Right forelimb (tissue), 1 donor: ENCODE data around the gene FBN1.

ENCODE experiments used
- DNase-seq: peaks from one replicate; pipeline ENCODE4 v3.0.0-alpha.2; 2018

FBN1 gene

GRCh38 chr15:48388910-48389309 lies 256.6 kb downstream of the FBN1 start:
- DNase-seq: no peak

DNA sequence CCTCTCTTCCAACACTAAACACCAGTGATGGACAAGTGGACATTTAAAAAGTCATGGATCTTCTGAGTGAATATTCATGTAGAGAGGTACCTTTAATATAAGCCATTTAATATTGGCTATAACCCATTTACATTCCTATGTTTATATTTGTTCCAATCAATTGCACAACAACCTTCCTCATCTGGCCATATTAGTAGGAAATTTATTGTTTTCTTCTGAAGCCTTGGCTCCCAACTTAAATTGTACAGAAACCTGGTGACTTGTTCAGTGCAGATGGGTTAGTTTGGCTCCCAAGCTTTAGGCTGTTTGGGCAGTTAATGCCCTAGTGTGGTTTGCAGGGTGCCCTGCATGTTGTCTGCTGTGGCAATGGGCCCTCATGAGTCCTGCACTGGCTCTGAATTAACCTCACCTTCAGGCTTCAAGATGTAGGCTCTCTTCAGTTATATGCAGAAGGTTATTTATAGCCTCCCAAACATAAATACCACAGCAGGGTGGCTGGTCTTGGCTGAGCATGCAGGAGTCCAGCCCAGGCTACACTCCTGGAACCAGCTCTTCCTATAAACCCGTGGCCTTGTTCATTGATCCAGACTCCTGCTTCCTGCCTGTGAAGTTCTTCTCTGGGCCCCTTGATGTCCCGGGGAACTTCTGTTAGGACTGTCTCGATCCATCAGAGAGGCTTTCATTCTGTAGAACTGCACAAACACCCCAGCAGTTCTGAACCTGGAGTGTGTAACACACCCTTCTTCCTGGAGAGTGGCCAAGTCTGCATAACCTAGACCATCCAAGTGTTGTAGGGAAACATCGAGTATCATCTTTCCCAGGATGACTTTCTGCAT lies 257.3 kb downstream of the FBN1 start:
- peak; percentile 67 for DNase-seq

DNA sequence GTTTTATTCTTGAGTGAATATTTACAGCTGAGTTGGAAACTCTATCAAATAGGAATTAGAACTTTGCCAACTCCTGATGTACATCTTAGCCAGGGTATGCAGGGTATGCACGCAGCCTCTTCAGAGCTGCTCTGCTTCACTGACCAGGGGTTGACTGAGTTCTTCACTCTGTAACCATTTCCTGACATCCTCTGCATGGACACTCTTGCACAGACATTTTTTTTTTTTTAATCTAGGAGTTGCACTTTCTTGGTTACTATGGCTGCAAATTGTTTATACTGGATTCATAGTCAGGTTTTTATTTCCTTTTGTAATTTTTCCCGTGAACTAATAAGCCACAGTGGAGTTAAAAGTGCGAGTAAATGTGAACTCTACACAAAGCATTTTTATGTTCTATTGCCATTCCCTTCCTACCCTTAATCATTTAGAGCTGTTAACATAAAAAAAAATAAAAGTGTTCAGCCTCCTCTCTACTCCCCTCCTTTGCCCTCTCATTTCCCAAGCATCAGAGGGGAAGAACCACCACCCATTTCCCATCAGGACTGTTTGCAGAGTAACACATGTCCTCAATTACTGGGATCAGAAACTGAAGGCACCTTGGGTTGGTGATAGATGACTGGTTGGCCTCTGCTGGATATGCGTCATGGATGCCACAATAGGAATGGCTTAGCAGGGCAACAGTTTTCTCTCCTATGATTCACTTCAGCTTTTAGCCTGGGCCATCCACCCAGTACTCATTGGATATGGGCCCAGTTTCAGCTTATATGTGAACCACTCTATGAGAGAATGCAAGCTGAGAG lies 260.3 kb downstream of the FBN1 start:
- DNase-seq: no peak

GRCh38 chr15:48384616-48385015 lies 260.9 kb downstream of the FBN1 start:
- DNase-seq: no peak

- no peak for DNase-seq
Measured at GRCh38 chr15:48383031-48383430, 262.5 kb downstream of the FBN1 start.

- no peak for DNase-seq
Measured at GRCh38 chr15:48381861-48382260, 263.6 kb downstream of the FBN1 start.

GRCh38 chr15:48380198-48380597 lies 265.3 kb downstream of the FBN1 start:
- DNase-seq: no peak

- no peak for DNase-seq
Measured at GRCh38 chr15:48375767-48376166, 269.7 kb downstream of the FBN1 start.

DNA sequence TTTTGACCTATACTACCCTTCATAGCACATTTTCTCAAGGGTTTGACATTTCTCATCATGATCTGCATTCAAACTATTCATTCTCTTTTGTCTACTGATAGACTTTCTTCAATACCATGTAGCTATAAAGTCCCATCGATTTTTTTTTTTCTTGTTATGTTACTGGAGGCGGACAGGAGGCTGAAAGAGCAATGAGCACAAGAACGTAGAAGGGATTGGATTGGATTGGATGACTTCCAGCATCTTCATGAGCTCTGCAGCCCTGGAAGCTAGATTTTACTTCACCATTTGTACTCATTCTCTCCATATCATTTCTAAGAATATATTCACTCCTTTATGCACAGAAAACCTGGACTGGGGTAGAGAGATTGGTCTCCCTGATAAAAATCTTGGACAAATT lies 271.0 kb downstream of the FBN1 start:
- DNase-seq: no peak

- no peak for DNase-seq
Measured at GRCh38 chr15:48373821-48374451, 271.6 kb downstream of the FBN1 start.

- DNase-seq: no peak
Measured at GRCh38 chr15:48371961-48372360, 273.5 kb downstream of the FBN1 start.

DNA sequence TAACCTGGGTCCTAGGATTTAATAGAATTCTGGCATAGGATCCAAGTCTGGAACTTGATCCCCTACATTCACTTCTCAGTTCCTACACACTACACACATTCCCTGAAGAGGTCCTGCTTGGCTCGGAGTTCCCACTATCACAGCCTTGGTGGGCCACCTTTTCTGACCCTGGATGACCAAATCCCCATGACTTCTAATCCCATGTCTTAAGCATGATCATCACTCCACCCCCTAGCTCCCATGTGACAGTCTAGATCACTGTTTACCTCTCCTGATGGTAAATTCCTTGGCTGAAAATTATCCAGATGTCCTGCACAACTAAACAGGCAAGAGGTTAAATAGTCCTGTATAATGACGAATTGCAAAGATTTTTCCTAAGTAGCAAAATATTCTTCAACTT lies 274.0 kb downstream of the FBN1 start:
- DNase-seq: no peak

DNA sequence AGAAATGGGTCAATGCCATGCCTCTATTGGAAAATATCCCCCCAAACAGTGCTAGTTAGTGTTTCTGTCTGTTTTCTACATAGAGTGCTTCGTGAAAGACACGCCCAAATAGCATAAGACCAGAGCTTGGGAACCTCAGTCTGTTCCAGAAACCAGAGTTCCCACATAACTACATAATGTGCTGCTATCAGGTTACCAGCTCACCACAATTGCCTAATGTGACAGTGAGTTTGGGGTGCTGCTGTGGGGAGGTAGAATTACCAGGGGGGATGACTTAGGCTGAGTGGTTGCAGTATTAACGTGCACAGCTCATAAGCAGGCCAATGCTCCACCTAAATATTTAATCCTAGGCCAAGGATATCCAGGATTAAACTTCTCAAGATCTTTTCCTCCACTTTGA lies 275.0 kb downstream of the FBN1 start:
- DNase-seq: no peak

- no peak for DNase-seq
Measured at GRCh38 chr15:48367483-48367882, 278.0 kb downstream of the FBN1 start.

DNA sequence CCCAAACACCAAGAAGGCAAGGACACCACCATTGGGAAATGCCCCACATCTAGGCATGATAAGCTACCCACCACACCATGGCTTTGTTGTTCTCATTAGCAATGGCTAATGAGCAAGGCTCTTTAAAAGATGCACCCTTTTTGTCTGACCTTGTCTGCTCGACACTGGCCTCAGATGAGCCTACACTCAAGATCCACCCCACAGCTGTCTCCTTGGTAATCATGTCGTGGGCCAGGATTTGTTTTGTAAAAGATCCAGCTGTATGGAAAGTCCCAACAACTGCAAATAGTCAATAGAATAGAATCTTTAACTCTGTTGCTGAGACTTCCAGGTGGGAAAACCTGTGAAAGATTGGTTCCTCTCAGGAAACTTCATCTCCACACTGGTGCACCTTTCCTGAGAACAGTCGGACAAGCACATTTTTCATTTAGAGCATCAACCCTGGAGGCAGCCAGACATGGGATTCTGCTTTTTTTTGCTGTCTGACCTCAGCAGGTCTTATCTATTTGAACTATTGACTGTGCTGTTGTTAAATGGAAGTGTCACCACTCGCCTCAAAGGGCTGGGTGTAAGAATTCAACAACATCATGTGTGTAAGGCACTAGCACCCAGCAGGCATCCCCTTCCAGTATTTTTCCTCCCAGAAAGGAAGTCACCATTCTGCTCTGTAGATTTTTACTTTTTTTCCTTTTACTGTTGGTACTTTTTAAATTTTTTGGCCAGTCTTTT lies 278.8 kb downstream of the FBN1 start:
- no peak for DNase-seq

DNA sequence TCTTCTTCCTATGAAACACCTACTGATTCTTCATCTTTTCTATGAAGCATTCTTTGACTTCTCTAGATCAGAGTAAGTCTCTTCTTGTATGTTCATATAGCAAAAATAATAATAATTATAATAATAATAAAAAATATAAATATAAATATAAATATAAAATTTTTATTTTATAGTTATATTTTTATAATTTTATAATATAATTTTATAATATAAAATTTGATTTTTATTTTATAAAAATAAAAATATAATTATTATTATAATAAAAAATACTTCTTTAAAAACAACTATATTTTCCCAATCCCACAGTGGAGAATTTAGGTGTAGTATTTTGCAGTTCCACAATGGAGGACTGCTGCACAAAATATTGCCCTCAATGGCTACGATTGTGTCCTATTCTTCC lies 279.9 kb downstream of the FBN1 start:
- DNase-seq: no peak

- DNase-seq: no peak
Measured at GRCh38 chr15:48363474-48363873, 282.0 kb downstream of the FBN1 start.

- DNase-seq: no peak
Measured at GRCh38 chr15:48361685-48362084, 283.8 kb downstream of the FBN1 start.

GRCh38 chr15:48360841-48361240 lies 284.7 kb downstream of the FBN1 start:
- DNase-seq: no peak
